Measurements from ENCODE around the gene COL4A6. TPM values are rescaled to one million over a fixed set of nuclear protein-coding genes. Genes with fewer than 3 reads are reported as not detected.

COL4A6 gene
- polyA plus RNA-seq, 1 donor from 2014 or later = 1.6 TPM

- TF ChIP-seq EP300 (conservative IDR thresholded peaks at IDR 0.05; ENCODE audit: poor library complexity, severe bottlenecking) (no peak), RAD21 (conservative IDR thresholded peaks at IDR 0.05) (no peak), TAF1 (IDR thresholded peaks at IDR 0.05; ENCODE audit: low read depth) (no peak), POLR2AphosphoS5 (IDR thresholded peaks at IDR 0.05) (no peak), MXI1 (conservative IDR thresholded peaks at IDR 0.05; ENCODE audit: poor library complexity, severe bottlenecking) (no peak), SMC3 (conservative IDR thresholded peaks at IDR 0.05; ENCODE audit: poor library complexity) (no peak), CTCF (IDR thresholded peaks at IDR 0.05; ENCODE audit: poor library complexity, severe bottlenecking) (no peak), EZH2 (IDR thresholded peaks at IDR 0.05; ENCODE audit: borderline replicate concordance, insufficient read depth, low read length, poor library complexity, severe bottlenecking) (no peak)
- TF ChIP-seq, protein P1, sequence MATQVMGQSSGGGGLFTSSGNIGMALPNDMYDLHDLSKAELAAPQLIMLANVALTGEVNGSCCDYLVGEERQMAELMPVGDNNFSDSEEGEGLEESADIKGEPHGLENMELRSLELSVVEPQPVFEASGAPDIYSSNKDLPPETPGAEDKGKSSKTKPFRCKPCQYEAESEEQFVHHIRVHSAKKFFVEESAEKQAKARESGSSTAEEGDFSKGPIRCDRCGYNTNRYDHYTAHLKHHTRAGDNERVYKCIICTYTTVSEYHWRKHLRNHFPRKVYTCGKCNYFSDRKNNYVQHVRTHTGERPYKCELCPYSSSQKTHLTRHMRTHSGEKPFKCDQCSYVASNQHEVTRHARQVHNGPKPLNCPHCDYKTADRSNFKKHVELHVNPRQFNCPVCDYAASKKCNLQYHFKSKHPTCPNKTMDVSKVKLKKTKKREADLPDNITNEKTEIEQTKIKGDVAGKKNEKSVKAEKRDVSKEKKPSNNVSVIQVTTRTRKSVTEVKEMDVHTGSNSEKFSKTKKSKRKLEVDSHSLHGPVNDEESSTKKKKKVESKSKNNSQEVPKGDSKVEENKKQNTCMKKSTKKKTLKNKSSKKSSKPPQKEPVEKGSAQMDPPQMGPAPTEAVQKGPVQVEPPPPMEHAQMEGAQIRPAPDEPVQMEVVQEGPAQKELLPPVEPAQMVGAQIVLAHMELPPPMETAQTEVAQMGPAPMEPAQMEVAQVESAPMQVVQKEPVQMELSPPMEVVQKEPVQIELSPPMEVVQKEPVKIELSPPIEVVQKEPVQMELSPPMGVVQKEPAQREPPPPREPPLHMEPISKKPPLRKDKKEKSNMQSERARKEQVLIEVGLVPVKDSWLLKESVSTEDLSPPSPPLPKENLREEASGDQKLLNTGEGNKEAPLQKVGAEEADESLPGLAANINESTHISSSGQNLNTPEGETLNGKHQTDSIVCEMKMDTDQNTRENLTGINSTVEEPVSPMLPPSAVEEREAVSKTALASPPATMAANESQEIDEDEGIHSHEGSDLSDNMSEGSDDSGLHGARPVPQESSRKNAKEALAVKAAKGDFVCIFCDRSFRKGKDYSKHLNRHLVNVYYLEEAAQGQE (IDR thresholded peaks at IDR 0.05; ENCODE audit: borderline replicate concordance) = no peak
Measured at GRCh38 chrX:108245462-108245861, 192.8 kb downstream of the COL4A6 start.

GRCh38 chrX:108235986-108236385 lies 202.2 kb downstream of the COL4A6 start:
- no peaks in the 10 kb centered on the region for H3F3A ChIP-seq (ENCODE audit: insufficient read depth, low read length, poor library complexity, severe bottlenecking)
- H3K36me3 ChIP-seq (ENCODE audit: insufficient read depth, low read length) = no peaks in the 10 kb centered on the region
- TF ChIP-seq EP300 (conservative IDR thresholded peaks at IDR 0.05; ENCODE audit: poor library complexity, severe bottlenecking) (no peak), MXI1 (conservative IDR thresholded peaks at IDR 0.05; ENCODE audit: poor library complexity, severe bottlenecking) (no peak), CTCF (IDR thresholded peaks at IDR 0.05; ENCODE audit: poor library complexity, severe bottlenecking) (no peak)
- TF ChIP-seq, protein P1 (IDR thresholded peaks at IDR 0.05; ENCODE audit: borderline replicate concordance) = no peak
- no peak overlapping the region for H3K27ac ChIP-seq (ENCODE audit: low read length)
- no peak overlapping the region for H2AFZ ChIP-seq (ENCODE audit: low read depth, low read length)
- no peaks in the 10 kb centered on the region for H4K20me1 ChIP-seq (ENCODE audit: insufficient read depth)
- H3K79me2 ChIP-seq (replicated peaks; ENCODE audit: insufficient read depth, low read length) = no peaks in the 10 kb centered on the region
- H3K4me2 ChIP-seq (ENCODE audit: low read length) = no peak overlapping the region
- no peak overlapping the region for H3K9ac ChIP-seq (ENCODE audit: low read length)
- no peaks in the 10 kb centered on the region for H3K9me2 ChIP-seq (ENCODE audit: insufficient read depth, low read length)
- no peaks in the 10 kb centered on the region for H3K27me3 ChIP-seq (ENCODE audit: insufficient read depth, low read depth, low read length)
- H3K9me3 ChIP-seq (ENCODE audit: low read length) = no peaks in the 10 kb centered on the region
- H3K4me3 ChIP-seq (ENCODE audit: low read length) = no peak overlapping the region

More at GRCh38 chrX:108245462-108245861, 192.8 kb downstream of the COL4A6 start:
- Histone ChIP-seq H3K9me2 (ENCODE audit: insufficient read depth, low read length) (no peaks in the 10 kb centered on the region), H3K36me3 (ENCODE audit: insufficient read depth, low read length) (no peaks in the 10 kb centered on the region), H3K27ac (ENCODE audit: low read length) (no peak overlapping the region), H3K9ac (ENCODE audit: low read length) (no peak overlapping the region), H3F3A (ENCODE audit: insufficient read depth, low read length, poor library complexity, severe bottlenecking) (no peaks in the 10 kb centered on the region), H3K9me3 (ENCODE audit: low read length) (no peaks in the 10 kb centered on the region), H3K27me3 (ENCODE audit: insufficient read depth, low read depth, low read length) (no peaks in the 10 kb centered on the region), H3K79me2 (replicated peaks; ENCODE audit: insufficient read depth, low read length) (no peaks in the 10 kb centered on the region), H3K4me3 (ENCODE audit: low read length) (no peak overlapping the region), H2AFZ (ENCODE audit: low read depth, low read length) (no peak overlapping the region), H4K20me1 (ENCODE audit: insufficient read depth) (no peaks in the 10 kb centered on the region), H3K4me2 (ENCODE audit: low read length) (no peak overlapping the region)

All from neural cell (in vitro differentiated cells).